Measurements from ENCODE around the gene SLC22A17. TPM values are rescaled to one million over a fixed set of nuclear protein-coding genes. Genes with fewer than 3 reads are reported as not detected.

SLC22A17 gene
- total and polyA plus RNA-seq, 2 of the 4 experiments (the other 2 are of a cell fraction) = 6.6 to 36.0 TPM

DNA sequence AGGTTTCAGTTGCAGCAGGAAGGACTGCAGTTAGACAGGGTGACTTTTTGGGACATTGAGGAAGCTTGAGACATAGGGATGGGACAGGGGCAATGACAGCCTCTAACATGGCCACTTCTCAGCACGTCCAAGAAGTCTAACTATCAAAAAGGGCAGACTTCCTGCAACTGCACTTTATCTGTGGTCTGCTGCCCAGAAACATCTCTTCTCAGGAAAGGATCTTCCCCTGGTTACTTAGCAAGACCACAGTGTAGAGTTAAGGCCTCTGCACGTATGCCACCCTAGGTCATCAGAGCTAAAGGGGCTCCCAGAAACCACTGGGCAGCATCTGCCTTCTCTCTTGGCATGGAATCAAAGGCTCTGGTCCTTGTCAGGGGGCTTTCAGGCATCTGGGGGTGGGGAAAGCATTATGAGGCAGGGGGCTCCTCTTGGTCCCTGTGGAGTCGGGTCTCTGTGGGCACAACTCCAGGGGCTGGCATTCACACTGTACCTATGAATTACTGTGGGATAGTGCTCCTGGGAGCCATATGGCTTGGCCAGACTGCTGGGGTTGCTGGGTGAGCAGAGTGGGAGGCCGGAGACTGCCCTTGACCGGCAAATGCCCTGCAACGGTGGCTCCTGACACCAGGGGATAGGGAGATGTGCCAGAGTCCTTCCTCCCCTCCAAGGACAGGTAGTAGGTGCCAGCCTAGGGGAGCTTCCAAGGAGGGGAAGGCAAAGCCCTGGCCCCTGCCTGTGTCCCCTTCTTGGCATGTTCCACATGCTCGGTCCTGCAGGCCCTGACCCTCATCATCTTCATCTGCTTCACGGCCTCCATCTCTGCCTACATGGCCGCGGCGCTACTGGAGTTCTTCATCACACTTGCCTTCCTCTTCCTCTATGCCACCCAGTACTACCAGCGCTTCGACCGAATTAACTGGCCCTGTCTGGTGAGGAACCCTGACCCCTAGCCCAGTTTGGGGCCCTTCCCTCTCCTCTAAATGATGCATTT is 25.2 kb upstream of the SLC22A17 start:
- no peak for ATAC-seq (ENCODE audit: low read depth)
- TF ChIP-seq POLR2A (IDR thresholded peaks at IDR 0.05; ENCODE audit: low read depth, low read length) (no peak), FOS (IDR thresholded peaks at IDR 0.05; ENCODE audit: low read depth, low read length) (no peak), MAFK (IDR thresholded peaks at IDR 0.05; ENCODE audit: low read depth, low read length) (no peak), MAZ (IDR thresholded peaks at IDR 0.05; ENCODE audit: borderline replicate concordance, low read depth, low read length) (no peak), CEBPB (IDR thresholded peaks at IDR 0.05; ENCODE audit: low read depth, low read length) (no peak), RCOR1 (IDR thresholded peaks at IDR 0.05; ENCODE audit: insufficient replicate concordance, low read length) (no peak), NFE2L2 (IDR thresholded peaks at IDR 0.05; ENCODE audit: low read depth, low read length) (no peak), USF2 (IDR thresholded peaks at IDR 0.05; ENCODE audit: low read depth, low read length) (no peak), SMC3 (IDR thresholded peaks at IDR 0.05; ENCODE audit: low read depth, low read length) (no peak), RFX5 (IDR thresholded peaks at IDR 0.05; ENCODE audit: low read depth, low read length) (no peak), CHD1 (IDR thresholded peaks at IDR 0.05; ENCODE audit: low read depth, low read length) (no peak), MXI1 (IDR thresholded peaks at IDR 0.05; ENCODE audit: borderline replicate concordance, low read depth, low read length) (no peak)
- TF ChIP-seq, protein P1, sequence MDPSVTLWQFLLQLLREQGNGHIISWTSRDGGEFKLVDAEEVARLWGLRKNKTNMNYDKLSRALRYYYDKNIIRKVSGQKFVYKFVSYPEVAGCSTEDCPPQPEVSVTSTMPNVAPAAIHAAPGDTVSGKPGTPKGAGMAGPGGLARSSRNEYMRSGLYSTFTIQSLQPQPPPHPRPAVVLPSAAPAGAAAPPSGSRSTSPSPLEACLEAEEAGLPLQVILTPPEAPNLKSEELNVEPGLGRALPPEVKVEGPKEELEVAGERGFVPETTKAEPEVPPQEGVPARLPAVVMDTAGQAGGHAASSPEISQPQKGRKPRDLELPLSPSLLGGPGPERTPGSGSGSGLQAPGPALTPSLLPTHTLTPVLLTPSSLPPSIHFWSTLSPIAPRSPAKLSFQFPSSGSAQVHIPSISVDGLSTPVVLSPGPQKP (IDR thresholded peaks at IDR 0.05; ENCODE audit: borderline replicate concordance, low read depth, low read length) = no peak
- TF ChIP-seq, protein P2, sequence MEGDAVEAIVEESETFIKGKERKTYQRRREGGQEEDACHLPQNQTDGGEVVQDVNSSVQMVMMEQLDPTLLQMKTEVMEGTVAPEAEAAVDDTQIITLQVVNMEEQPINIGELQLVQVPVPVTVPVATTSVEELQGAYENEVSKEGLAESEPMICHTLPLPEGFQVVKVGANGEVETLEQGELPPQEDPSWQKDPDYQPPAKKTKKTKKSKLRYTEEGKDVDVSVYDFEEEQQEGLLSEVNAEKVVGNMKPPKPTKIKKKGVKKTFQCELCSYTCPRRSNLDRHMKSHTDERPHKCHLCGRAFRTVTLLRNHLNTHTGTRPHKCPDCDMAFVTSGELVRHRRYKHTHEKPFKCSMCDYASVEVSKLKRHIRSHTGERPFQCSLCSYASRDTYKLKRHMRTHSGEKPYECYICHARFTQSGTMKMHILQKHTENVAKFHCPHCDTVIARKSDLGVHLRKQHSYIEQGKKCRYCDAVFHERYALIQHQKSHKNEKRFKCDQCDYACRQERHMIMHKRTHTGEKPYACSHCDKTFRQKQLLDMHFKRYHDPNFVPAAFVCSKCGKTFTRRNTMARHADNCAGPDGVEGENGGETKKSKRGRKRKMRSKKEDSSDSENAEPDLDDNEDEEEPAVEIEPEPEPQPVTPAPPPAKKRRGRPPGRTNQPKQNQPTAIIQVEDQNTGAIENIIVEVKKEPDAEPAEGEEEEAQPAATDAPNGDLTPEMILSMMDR (conservative IDR thresholded peaks at IDR 0.05; ENCODE audit: low read depth, low read length) = no peak

More for the DNA sequence above, 25.2 kb upstream of the SLC22A17 start:
- Histone ChIP-seq H3K4me2 (ENCODE audit: low read depth, low read length) (no peak overlapping the region), H4K20me1 (ENCODE audit: insufficient read depth, low read length) (no peaks in the 10 kb centered on the region), H2BK15ac (ENCODE audit: low read depth, low read length) (no peak overlapping the region), H3K79me1 (ENCODE audit: low read depth in 1 of 2, low read length in 2 of 2) (no peaks in the 10 kb centered on the region), H3K27ac (ENCODE audit: insufficient read depth, low read length) (no peak overlapping the region), H2BK120ac (ENCODE audit: low read depth, low read length) (no peak overlapping the region), H3K9me3 (ENCODE audit: control insufficient read depth, insufficient read depth, low read length) (no peaks in the 10 kb centered on the region), H2BK20ac (ENCODE audit: low read depth, low read length) (no peak overlapping the region), H4K91ac (ENCODE audit: insufficient read depth, low read depth, low read length) (no peak overlapping the region), H2AK9ac (replicated peaks; ENCODE audit: low read depth, low read length, poor library complexity) (no peak overlapping the region), H3K56ac (ENCODE audit: extremely low read depth, insufficient read depth, low read length) (no peak overlapping the region), H2AFZ (replicated peaks; ENCODE audit: low read length, poor library complexity) (no peak overlapping the region), H3K4me3 (ENCODE audit: insufficient read depth, low read depth, low read length) (no peak overlapping the region), H4K5ac (ENCODE audit: low read depth, low read length) (no peak overlapping the region), H3K4ac (ENCODE audit: low read depth, low read length) (no peak overlapping the region), H4K8ac (ENCODE audit: low read depth in 2 of 2, low read length in 2 of 2) (no peak overlapping the region), H2AK5ac (ENCODE audit: low read depth, low read length) (no peak overlapping the region), H2BK5ac (ENCODE audit: low read depth, low read length, poor library complexity, severe bottlenecking) (no peak overlapping the region), H3K4me1 (ENCODE audit: control insufficient read depth, insufficient read depth, low read length) (no peaks in the 10 kb centered on the region), H3K14ac (replicated peaks; ENCODE audit: low read depth, low read length) (no peak overlapping the region), H3K27me3 (ENCODE audit: control insufficient read depth, insufficient read depth, low read length) (peaks cover 43% of the 10 kb centered on the region), H3K18ac (ENCODE audit: low read depth, low read length) (no peak overlapping the region), H3K9ac (ENCODE audit: low read depth, low read length) (no peak overlapping the region), H3K36me3 (ENCODE audit: control insufficient read depth, insufficient read depth, low read length) (no peaks in the 10 kb centered on the region), H3K9me1 (ENCODE audit: insufficient read depth, low read length) (no peaks in the 10 kb centered on the region), H3K23ac (ENCODE audit: low read depth, low read length) (no peak overlapping the region)
- intact Hi-C loops (cut with micrococcal nuclease) = no loop called here
- DNase-seq = no peak
- in situ Hi-C loops (cut with MboI; ENCODE audit: low sequenced_read_pairs) = loop anchor here (10.0 kb wide), 1 partner anchor 53 kb away; the partner anchor contains the start of gene PABPN1
- 72% methylated on average over 10 of the region's 14 CpGs; no CpG with 5 or more reads in 1 of the 2 experiments for WGBS, 2 experiments (ENCODE audit: extremely low coverage in 2 of 2, insufficient read length in 1 of 2)
- ChIA-PET POLR2A (ENCODE audit: unreplicated experiment) (no interaction called here), CTCF (no interaction called here)
- BruUV-seq (replicated peaks) = no TSS peak
- dilution Hi-C loops (cut with HindIII; ENCODE audit: low sequenced_read_pairs, unreplicated experiment) = no loop called here
